Loucy (cell line): ENCODE measurements around the gene SDR42E2.

Source experiments
- EZH2phosphoT487 ChIP-seq: fragments of 200-600 bp; IDR thresholded peaks from 2 replicates; pipeline ENCODE4 v1.6.1; 2018; ENCODE audit warnings: antibody characterized with exemption, mild to moderate bottlenecking, moderate library complexity, borderline replicate concordance
- TF ChIP-seq, protein P1 (sequence below): fragments of 200-600 bp; sonication (generic); conservative IDR thresholded peaks from 2 replicates; pipeline ENCODE4 v1.5.1; 2014; ENCODE audit warnings: mild to moderate bottlenecking, antibody characterized with exemption, low read length

DNA sequence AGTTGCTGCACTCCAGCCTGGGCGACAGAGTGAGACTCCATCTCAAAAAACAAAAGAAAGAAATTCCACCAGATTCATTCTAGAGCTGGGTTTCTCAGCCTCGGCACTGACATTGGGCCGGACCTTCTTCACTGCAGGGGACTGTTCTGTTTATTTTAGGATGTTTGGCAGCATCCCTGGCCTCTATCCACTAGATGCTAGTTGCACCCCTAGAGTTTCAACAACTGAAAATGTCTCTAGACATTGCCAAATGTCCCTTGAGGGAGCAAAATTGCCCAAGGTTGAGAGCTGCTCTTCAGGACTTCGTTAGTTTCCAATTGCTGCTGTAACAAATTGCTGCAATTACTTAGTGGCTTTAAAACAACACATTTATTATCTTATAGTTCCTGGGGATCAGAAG is 50.9 kb downstream of the SDR42E2 start:
- TF ChIP-seq, protein P1, sequence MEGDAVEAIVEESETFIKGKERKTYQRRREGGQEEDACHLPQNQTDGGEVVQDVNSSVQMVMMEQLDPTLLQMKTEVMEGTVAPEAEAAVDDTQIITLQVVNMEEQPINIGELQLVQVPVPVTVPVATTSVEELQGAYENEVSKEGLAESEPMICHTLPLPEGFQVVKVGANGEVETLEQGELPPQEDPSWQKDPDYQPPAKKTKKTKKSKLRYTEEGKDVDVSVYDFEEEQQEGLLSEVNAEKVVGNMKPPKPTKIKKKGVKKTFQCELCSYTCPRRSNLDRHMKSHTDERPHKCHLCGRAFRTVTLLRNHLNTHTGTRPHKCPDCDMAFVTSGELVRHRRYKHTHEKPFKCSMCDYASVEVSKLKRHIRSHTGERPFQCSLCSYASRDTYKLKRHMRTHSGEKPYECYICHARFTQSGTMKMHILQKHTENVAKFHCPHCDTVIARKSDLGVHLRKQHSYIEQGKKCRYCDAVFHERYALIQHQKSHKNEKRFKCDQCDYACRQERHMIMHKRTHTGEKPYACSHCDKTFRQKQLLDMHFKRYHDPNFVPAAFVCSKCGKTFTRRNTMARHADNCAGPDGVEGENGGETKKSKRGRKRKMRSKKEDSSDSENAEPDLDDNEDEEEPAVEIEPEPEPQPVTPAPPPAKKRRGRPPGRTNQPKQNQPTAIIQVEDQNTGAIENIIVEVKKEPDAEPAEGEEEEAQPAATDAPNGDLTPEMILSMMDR, result no peak
- TF ChIP-seq EZH2phosphoT487, result no peak
